Activated CD4-positive, alpha-beta T cell treated with anti-CD3 and anti-CD28 coated beads, Interleukin-2, amount 50 U/mL, for 48 hours (primary cell): ENCODE data around the gene ADORA2A.

Source experiments
- DNase-seq, 2 experiments: peaks; one replicate each; pipeline ENCODE4 v3.0.0-alpha.2; 2020

ADORA2A gene

DNA sequence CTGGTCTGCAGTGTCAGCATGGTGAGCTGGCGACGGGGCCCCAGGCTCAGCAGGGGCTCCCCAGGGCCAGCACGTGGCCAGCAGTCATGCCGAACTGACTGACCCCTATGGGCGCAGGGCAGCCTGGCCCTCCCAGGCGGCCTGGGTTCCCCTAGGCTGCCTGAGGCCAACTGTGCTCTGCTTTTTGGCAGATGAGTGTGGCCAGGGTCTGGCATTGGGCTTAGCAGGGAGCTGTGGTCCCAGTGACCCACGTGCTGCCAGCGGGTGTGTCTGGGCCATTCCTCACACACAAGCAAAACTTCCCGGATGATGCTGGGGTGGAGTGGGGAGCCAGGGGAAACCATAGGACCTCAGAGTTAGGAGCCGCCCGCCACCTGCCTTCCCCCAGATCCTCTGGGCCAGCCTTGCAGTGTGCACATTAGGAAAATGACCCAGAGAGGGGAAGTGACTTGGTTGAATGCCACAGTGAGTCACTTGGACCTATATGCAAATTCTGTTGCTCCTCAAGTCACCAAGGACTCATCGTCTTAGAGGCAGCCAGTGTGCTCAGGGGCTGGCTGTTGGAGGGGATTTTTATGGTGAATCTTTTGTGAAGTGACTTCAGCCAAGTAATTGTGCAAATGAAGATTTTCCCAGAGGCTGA lies 6.5 kb downstream of the ADORA2A start:
- DNase-seq: no peak

DNA sequence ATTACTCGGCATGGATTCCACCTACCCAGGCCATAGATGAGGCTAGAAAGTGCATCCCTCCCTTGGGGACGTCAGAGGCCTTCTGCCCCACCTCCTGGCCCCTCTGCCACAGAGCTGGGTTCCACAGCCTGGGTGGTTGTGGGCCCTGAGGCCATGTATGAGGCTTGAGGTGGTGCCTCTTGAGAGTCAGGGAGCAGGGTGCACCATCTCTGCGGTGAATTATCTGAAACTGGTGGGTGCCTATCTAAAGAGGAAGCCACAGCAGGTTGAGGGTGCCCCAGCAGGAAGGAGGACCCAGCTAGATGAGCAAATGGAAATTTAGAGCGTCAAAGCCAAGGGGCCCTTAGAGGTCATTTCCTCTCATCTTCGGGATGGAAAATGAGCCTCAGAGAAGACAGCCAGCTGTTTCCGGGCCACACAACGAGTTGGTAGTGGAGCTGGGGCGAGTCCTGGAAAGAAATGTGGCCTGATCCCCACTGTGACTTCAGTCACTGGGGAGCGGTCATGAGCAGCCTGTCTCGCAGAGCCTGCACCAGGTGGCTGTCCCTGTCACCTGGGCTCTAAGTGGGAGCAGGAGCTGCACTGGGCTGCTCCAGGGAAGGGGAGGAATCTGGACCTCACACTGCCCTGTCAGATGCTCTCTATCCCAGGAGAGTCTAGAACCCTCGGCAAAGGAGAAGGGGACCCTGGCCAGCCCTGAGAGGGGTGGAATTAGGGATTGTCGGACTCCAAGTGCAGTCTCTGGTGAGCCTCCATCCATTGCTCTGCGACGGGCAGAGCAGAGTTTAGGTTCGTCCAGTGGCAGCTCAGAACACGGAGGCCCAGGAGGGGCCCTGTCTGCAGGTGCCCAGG lies 7.3 kb downstream of the ADORA2A start:
- DNase-seq: peak; percentile 69 to 78

DNA sequence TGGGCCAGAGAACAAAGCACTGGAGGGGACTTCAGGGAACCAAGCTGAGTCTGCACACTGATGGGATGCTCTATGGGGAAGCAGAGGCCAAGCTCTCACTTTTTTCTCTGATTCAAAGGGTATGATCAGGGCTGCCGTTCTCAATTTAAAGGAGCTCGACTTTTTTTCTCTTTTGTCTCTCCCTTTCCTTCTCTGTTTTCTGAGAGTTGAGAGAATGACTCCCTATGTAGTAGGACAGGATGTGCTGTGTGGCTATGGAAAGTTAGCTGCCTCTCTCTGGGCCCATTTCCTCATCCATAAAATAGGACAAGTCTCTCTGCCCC lies 7.9 kb downstream of the ADORA2A start:
- no peak for DNase-seq

DNA sequence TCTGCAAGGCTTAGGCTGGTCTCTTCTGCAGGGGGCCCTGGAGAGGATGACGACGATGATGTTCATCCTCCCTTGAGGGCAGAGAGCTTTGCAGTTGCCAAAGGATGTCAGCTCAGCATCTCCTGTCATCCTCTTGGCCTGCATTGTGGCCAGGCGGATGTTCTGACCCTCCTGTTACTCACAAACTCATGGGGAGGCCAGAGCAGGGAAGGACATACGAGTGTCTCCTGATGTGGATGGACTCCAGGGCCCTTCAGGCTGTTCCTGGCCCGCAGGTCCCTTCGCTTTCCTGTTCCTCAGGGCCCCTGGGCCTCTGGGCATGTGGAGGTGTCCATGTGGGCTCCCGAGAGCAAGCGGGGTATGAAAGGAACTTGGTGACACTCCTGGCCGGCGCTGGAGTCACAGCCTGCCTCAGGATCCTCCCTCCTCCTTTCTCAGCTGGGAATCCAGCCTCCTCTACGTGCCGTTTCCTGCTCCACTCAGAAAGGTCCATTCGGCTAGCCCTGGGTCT lies 8.5 kb downstream of the ADORA2A start:
- no peak for DNase-seq

DNA sequence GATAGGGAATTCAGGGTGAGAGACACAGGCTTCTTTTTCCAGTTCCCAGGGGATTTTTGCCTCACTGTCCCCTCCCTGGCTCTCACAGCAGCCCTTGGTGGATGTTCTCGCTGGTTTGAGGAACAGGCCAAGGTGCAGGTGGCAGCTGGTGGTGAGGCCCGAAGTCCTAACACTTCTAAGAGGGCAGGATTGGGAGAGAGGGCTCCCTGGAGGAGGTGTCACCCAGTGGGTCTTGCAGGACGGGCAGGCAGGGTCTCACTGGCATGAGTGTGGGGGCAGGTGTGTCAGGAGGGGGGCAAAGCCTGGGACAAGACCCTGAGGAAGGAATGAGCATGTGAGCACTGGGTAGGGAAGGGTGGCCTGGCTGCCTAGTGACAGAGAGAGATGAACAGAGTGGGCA lies 9.2 kb downstream of the ADORA2A start:
- DNase-seq: no peak

DNA sequence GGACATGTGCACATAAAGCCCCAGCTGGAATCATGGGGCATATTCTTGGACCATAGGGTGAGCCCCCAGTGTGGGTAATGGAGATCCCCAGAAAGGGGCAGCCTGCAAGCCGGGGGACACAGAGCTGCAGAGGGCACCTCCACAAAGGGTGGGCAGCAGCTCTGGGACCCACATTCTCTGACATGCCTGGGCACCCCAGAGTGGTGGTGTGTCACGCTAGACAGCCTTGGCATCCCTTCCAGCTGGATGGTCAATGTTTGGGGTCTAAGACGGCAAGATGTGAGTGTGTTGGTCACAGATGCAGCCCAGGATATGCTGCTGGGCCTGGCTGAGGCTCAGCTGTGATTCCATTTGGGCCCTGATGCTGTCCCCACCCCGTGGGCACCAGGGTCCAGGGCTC lies 9.7 kb downstream of the ADORA2A start:
- DNase-seq: no peak

DNA sequence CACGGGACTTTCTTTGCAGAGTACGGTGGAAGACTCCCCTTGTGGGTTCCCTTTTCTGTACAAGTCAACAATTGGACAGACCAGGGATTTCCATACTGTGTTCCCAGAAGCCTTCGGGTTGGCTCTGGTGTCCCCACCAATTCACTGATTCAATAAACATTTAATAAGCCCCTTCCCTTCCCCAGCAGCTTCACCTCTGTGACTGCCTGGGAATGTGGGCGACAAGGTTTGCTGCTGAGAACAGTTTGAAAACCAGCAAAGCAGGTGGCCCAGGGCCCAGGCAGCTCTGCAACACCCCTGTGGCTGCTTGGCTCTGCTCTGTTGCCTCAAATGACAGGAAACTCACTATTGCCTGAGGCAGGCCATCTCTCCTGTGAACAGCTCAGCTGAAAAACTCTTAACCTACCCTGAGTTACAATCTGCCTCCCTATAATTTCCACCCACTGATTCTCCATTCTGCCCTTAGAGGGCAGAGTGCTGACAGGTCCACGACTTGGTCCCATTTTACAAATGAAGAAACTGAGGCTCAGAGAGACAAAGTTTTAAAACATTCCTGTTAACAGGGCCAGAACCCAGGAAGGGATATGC lies 10.4 kb downstream of the ADORA2A start:
- no peak for DNase-seq

DNA sequence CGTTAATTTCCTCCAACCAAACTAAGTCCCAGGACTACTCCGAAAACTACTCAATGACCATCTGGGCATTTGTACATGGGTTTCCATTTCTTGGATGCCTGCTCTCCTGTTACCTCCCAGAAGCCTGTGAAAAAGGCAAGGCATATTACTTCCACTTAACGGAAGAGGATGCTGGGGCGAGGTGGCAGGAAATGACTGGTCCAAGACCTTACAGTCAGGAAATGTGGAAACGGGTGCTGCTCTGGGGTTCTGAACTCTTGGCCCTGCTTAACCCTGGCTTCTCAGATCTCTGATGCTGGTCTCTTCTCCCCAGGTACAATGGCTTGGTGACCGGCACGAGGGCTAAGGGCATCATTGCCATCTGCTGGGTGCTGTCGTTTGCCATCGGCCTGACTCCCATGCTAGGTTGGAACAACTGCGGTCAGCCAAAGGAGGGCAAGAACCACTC lies 12.9 kb downstream of the ADORA2A start:
- no peak for DNase-seq

DNA sequence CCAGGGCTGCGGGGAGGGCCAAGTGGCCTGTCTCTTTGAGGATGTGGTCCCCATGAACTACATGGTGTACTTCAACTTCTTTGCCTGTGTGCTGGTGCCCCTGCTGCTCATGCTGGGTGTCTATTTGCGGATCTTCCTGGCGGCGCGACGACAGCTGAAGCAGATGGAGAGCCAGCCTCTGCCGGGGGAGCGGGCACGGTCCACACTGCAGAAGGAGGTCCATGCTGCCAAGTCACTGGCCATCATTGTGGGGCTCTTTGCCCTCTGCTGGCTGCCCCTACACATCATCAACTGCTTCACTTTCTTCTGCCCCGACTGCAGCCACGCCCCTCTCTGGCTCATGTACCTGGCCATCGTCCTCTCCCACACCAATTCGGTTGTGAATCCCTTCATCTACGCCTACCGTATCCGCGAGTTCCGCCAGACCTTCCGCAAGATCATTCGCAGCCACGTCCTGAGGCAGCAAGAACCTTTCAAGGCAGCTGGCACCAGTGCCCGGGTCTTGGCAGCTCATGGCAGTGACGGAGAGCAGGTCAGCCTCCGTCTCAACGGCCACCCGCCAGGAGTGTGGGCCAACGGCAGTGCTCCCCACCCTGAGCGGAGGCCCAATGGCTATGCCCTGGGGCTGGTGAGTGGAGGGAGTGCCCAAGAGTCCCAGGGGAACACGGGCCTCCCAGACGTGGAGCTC lies 13.5 kb downstream of the ADORA2A start:
- no peak for DNase-seq

DNA sequence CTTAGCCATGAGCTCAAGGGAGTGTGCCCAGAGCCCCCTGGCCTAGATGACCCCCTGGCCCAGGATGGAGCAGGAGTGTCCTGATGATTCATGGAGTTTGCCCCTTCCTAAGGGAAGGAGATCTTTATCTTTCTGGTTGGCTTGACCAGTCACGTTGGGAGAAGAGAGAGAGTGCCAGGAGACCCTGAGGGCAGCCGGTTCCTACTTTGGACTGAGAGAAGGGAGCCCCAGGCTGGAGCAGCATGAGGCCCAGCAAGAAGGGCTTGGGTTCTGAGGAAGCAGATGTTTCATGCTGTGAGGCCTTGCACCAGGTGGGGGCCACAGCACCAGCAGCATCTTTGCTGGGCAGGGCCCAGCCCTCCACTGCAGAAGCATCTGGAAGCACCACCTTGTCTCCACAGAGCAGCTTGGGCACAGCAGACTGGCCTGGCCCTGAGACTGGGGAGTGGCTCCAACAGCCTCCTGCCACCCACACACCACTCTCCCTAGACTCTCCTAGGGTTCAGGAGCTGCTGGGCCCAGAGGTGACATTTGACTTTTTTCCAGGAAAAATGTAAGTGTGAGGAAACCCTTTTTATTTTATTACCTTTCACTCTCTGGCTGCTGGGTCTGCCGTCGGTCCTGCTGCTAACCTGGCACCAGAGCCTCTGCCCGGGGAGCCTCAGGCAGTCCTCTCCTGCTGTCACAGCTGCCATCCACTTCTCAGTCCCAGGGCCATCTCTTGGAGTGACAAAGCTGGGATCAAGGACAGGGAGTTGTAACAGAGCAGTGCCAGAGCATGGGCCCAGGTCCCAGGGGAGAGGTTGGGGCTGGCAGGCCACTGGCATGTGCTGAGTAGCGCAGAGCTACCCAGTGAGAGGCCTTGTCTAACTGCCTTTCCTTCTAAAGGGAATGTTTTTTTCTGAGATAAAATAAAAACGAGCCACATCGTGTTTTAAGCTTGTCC lies 14.3 kb downstream of the ADORA2A start:
- no peak for DNase-seq

DNA sequence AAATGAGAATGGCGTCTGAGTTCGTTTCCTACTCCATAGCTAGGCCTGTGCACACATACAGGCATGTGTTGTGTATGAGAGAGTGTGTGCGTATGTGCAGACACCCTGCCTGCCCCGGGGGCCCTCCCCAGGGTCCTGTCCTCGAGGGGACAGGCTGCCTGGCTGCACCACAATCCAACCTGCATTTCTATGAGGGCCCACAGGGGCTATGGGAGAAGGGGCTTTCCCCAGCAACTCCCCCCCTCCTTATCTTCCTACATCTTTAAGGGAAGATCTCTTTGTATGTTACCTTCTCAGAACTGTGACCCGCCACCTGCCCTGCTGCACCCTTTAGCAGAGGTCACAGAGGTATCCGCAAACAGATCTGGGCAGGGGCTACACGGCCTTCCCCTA lies 14.9 kb downstream of the ADORA2A start:
- DNase-seq: no peak

DNA sequence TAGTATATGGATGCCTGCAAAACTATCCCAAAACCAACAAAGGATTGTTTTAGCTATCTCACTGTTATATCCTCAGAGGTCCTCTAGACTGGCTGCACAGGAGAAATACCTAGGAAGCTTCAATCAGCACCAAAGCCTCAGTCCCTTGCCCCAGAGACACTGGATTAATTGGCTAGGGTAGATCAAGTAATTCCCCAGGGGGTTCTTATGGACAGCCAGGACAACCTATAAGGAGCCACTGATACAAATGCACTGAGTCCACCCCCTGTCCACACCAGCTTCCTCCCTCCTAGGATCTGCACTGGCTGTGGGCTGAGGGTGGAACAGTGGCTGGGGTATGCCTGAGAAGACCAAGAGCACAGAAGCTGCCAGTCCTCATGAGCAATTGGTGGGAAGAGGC lies 16.3 kb downstream of the ADORA2A start:
- DNase-seq: no peak

DNA sequence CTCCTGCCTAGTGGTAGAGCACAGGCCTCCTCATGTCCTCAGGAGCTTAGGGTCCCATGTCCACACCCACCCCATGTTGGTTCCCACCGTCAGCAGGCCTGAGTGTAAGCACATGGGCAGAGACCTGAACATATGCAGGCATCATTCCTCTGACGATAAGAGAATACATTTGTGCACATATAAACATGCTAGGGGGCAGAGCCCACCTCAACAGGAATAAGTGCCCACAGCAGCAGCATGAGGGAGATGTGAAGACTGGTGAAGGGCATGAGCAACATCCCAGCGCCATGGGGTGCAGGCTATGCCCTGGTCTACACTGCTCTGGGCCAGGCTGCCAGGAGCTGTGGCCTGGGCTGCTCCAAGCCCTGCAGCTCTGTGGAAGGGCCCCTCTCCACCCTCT lies 16.9 kb downstream of the ADORA2A start:
- DNase-seq: no peak

DNA sequence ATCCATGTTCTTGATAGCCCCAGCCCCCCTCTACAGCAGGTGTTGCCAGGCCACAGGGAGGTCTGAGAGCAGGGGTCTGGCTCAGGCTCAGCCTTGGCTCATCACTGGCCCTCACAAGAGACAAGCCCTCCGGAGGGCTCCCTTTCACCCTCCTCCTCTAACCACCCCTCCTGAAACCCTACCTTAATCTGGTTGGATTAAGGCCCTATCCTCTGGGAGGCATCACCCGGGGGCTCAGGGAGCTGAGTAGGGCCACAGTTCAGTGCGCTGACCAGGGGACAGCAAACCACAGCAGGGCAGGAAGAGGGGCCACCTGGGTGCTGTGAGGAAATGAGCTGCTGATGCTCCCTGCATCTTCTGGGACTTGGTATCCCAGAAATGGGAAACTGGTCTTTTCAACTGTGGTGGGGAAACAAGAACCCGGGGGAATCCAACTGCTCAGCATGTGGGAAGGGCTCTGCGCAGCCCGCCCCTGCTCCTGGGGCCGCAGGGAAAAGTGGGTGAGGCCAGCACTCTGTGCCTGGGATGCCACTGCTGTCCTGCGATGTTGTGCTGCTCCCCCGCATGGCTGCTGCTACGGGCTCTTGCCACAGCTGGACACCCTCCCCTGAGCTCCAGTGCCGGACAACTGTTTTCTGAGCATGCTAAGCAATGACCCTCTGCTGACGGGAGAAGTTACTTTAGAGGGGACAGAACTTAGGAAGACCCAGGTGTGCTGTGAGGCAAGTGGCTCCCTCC lies 17.5 kb downstream of the ADORA2A start:
- DNase-seq: no peak

DNA sequence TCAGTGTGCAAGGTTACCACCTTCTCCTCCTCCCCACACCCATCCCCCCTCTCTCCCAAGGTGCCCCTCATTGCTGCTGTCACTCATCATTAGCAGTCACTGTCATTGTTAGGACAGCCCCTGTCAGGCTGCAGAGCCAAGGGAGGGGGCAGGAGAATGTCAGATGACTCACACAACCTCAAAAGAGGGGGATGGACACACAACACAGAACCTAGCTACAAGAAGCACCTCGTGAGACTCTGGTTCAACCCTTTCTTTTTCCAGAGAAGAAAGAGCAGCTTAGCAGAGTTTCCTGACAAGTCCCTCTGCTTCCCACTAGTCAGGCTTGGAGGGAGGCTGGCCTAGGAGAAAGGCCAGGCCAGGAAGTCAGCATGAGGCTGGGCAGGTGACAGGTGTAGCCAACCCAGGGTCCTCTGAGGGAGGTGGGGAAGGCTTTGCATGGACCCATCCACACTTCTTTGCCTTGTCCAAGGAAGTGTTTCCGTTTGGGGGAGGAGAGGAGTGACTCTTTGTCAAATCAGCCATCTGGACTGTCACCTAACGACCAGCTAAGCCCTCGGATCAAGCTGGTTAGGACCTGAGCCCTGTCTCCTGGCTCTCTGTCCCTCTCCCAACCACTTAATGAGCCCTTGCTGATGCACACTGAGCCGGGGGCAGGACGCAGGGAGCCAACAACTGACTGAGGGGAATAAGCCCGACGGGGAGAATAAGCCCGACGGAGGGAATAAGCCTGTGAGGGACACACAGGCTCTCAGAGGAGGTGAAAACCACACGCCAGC lies 18.3 kb downstream of the ADORA2A start:
- DNase-seq: peak; percentile 27 to 33

DNA sequence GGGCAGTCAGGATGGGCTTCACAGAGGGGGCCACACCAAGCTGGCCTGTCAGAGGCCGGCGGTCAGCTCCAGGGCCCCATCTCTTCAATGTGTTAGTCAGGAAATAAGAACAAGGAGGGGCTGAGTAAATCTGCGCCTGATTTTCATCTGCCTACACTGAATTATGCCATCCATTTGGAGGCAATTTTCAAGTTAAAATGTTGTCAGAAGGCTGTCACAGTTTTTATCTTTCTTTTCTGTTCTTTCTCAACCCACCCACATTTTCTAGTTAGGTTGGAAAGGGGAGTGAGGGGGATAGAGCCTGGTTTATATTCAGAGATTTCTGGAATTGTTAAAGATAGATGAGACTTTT lies 18.8 kb downstream of the ADORA2A start:
- DNase-seq: no peak

DNA sequence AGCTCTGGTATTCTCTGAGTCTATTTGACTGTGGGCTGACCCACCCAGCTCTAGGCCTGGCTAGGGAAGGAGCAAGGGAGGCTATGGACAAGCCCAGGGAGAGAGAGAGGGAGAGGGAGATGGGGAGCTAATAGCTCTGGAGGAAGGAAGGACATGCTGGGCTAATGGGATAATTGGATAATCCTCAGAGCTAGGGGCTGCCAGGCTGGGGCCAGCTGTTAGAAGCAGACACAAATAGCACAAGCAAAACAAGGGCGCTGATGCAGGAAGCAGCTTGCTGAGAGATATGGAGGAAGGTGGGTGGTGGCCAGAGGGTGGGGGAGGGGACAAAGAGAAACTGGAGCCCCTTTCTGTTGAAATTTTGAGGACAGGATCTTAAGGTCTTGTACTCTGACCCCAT lies 23.2 kb downstream of the ADORA2A start:
- DNase-seq: no peak

DNA sequence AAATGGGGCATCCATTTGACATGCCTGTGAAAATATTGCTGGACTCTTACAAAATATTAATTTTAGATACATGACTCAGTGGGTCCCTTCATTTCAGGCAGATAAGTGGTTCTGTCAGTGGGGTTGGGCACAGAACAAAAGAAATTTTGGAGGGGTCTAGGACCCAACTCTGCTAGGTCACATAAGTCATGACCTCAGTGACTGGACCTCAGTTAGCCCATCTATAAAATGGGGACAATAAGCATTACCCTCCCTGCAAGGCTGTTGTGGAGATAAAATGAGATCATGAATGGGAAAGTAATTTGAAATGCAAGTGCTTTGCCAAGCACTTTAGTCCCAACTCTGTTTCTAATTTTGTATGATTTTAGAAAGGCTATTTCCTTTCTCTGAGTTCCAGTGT lies 23.8 kb downstream of the ADORA2A start:
- no peak for DNase-seq

DNA sequence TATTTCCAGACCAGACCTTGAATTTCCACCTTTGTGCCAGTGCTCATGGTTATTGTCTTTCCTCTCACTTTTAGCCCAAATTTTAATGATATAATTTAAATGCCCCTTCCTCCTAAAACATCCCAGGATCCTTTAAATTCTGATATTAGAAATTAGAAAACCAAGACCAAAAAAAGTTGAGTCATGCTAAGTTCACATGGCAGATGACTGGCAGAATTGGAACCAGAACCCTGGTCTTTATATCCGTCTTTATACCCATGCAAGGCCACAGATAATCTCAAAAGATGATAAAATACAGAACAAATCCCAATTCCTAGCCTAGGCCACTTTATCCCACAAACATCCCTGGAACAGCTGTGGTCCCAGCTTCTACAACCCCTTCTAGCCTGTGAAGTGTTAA lies 26.5 kb downstream of the ADORA2A start:
- DNase-seq: no peak

DNA sequence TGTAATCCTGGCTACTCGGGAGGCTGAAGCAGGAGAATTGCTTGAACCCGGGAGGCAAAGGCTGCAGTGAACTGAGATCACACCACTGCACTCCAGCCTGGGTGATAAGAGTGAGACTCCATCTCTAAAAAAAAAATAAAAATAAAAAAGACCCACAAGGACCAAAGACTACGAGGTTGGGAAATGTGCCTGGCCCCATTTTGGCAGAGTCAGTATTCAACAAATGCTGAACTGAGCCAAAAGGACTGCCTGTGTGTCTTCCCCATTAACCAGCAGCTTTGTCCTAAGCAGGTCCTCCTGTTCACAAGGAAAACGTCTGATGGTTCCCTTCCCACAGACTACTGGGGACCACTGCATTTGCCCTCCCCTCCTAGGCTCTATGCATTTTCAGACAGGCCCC lies 27.6 kb downstream of the ADORA2A start:
- no peak for DNase-seq
